Endothelial cell of umbilical vein (primary cell): ENCODE measurements around the gene ZNRF1. TPM values are rescaled to one million over a fixed set of nuclear protein-coding genes. Genes with fewer than 3 reads are reported as not detected.

Experiments
- BruUV-seq: library from RNA; stranded (reverse); fragments of 400-500 nt; replicated peaks from 2 replicates; lab custom pipeline; 2021; lab: Mats Ljungman, UMichigan
- CTCF ChIA-PET: fragments of 300-600, 350-600 bp; sonication (Branson Sonifier 250); formaldehyde crosslinking; loops from one replicate; lab custom pipeline; 2021; ENCODE audit warnings: antibody characterized with exemption, inconsistent platforms; lab: Charles Lee
- POLR2A ChIA-PET: fragments of 300-600, 350-600 bp; sonication (Branson Sonifier 250); formaldehyde crosslinking; loops from one replicate; lab custom pipeline; 2021; ENCODE audit warnings: antibody characterized with exemption, inconsistent platforms; lab: Charles Lee
- DNase-seq: peaks from one replicate; pipeline ENCODE4 v3.0.0-alpha.2; 2011; ENCODE audit warnings: low read depth, low spot score
- FAIRE-seq: peaks from 2 replicates; lab custom pipeline; 2011; peaks lifted over from hg19 to GRCh38; lab: Jason Lieb, UNC
- H2AFZ ChIP-seq: 2 replicates; pipeline ENCODE4 v1.6.0; 2012; ENCODE audit warnings: low read depth, low read length, control low read depth, inconsistent platforms
- H3K27ac ChIP-seq: 2 replicates; pipeline ENCODE4 v1.5.1; 2011; ENCODE audit warnings: low read depth, mild to moderate bottlenecking, control low read depth, low read length, moderate library complexity; ENCODE audit not compliant: insufficient read depth
- H3K27me3 ChIP-seq, 2 experiments: 2 replicates each; pipeline versions ENCODE4 v1.6.0 to v1.6.1; 2011; ENCODE audit warnings: low read length in 2 of 2, mixed read lengths in 1 of 2; ENCODE audit not compliant: control insufficient read depth in 2 of 2, insufficient read depth in 2 of 2
- H3K36me3 ChIP-seq, 2 experiments: 2 replicates in 1 of 2; 3 replicates in 1 of 2; pipeline ENCODE4 v1.5.1; 2011; ENCODE audit warnings: low read length in 2 of 2, mild to moderate bottlenecking in 1 of 2, moderate library complexity in 1 of 2; ENCODE audit not compliant: control insufficient read depth in 2 of 2, insufficient read depth in 2 of 2; ENCODE audit errors: extremely low read depth in 1 of 2
- H3K4me1 ChIP-seq: 3 replicates; pipeline ENCODE4 v1.5.1; 2011; ENCODE audit warnings: mild to moderate bottlenecking, low read length; ENCODE audit not compliant: control insufficient read depth, insufficient read depth; ENCODE audit errors: extremely low read depth
- H3K4me2 ChIP-seq: 2 replicates; pipeline ENCODE4 v1.6.1; 2011; ENCODE audit warnings: low read length, control low read depth, mixed read lengths; ENCODE audit not compliant: insufficient read depth
- H3K4me3 ChIP-seq, 3 experiments: fragments of 200-600 bp in 1 of 3; sonication (generic), shearing (Covaris generic) in 1 of 3; replicated peaks in 1 of 3; 2 replicates each; pipeline ENCODE4 v1.5.1; 2011 to 2016; ENCODE audit warnings: control low read depth in 3 of 3, low read length in 3 of 3, mild to moderate bottlenecking in 2 of 3, inconsistent platforms in 1 of 3, low read depth in 1 of 3, moderate library complexity in 1 of 3; ENCODE audit not compliant: insufficient read depth in 1 of 3
- H3K79me2 ChIP-seq: 2 replicates; pipeline ENCODE4 v1.6.0; 2012; ENCODE audit warnings: low read length, inconsistent platforms; ENCODE audit not compliant: control insufficient read depth, insufficient read depth
- H3K9ac ChIP-seq: replicated peaks from 2 replicates; pipeline ENCODE3; 2011; ENCODE audit warnings: low read length, control low read depth; ENCODE audit not compliant: insufficient read depth; ENCODE audit errors: extremely low read depth
- H3K9me1 ChIP-seq: replicated peaks from 3 replicates; pipeline ENCODE4 v1.6.0; 2011; ENCODE audit warnings: mild to moderate bottlenecking, low read length; ENCODE audit not compliant: control insufficient read depth, insufficient read depth; ENCODE audit errors: extremely low read depth
- H3K9me3 ChIP-seq: replicated peaks from 2 replicates; pipeline ENCODE4 v1.5.1; 2012; ENCODE audit warnings: low read length, inconsistent platforms; ENCODE audit not compliant: control insufficient read depth, insufficient read depth
- H4K20me1 ChIP-seq: replicated peaks from 2 replicates; pipeline ENCODE3; 2011; ENCODE audit warnings: mild to moderate bottlenecking, low read length; ENCODE audit not compliant: control insufficient read depth, insufficient read depth; ENCODE audit errors: extremely low read depth
- CTCF ChIP-seq, 2 donors: IDR thresholded peaks; 1 replicate in 1 of 2; 2 replicates in 1 of 2; pipeline ENCODE4 v1.5.1; 2011; ENCODE audit warnings: low read length in 2 of 2, mild to moderate bottlenecking in 2 of 2, moderate library complexity in 2 of 2, control low read depth in 1 of 2, inconsistent platforms in 1 of 2, low read depth in 1 of 2; ENCODE audit not compliant: insufficient read depth in 1 of 2; ENCODE audit errors: extremely low read depth in 1 of 2
- EZH2 ChIP-seq: IDR thresholded peaks from 2 replicates; pipeline ENCODE4 v1.6.1; 2012; ENCODE audit warnings: borderline replicate concordance, low read depth, mild to moderate bottlenecking, moderate library complexity, low read length, inconsistent platforms; ENCODE audit not compliant: severe bottlenecking
- FOS ChIP-seq: IDR thresholded peaks from 2 replicates; pipeline ENCODE4 v1.6.1; 2011; ENCODE audit warnings: mild to moderate bottlenecking, low read length, moderate library complexity, borderline replicate concordance; ENCODE audit not compliant: insufficient read depth
- GATA2 ChIP-seq: IDR thresholded peaks from 2 replicates; pipeline ENCODE4 v1.7.0; 2011; ENCODE audit warnings: low read depth, mild to moderate bottlenecking, moderate library complexity, mixed read lengths, low read length; ENCODE audit not compliant: insufficient read length, insufficient read depth
- JUN ChIP-seq: IDR thresholded peaks from 2 replicates; pipeline ENCODE4 v1.6.1; 2011; ENCODE audit warnings: borderline replicate concordance, low read depth; ENCODE audit not compliant: insufficient read length, insufficient read depth
- MAX ChIP-seq: IDR thresholded peaks from 2 replicates; pipeline ENCODE4 v1.6.1; 2011; ENCODE audit not compliant: insufficient read depth, insufficient read length
- MYC ChIP-seq: IDR thresholded peaks from one replicate; pipeline ENCODE4 v1.6.1; 2011; ENCODE audit warnings: mild to moderate bottlenecking, low read depth, low read length
- POLR2A ChIP-seq: IDR thresholded peaks from 2 replicates; pipeline ENCODE4 v1.6.1; 2012; ENCODE audit warnings: low read depth, mild to moderate bottlenecking, control low read depth, low read length
- POLR2AphosphoS5 ChIP-seq: IDR thresholded peaks from 2 replicates; pipeline ENCODE4 v1.6.1; 2012; ENCODE audit warnings: low read depth, mild to moderate bottlenecking, control low read depth, low read length, moderate library complexity; ENCODE audit not compliant: insufficient read depth
- dilution Hi-C: fragments of 300-500 bp; cut with MboI; formaldehyde crosslinking; loops from one replicate; pipeline ENCODE4 v1.15.0; 2019; ENCODE audit warnings: low sequenced_read_pairs; ENCODE audit not compliant: extremely low pct_ligation_motif_present
- intact Hi-C: fragments of 100-400 bp; cut with micrococcal nuclease; formaldehyde crosslinking; loops from one replicate; pipeline ENCODE4 v1.10.0; 2022
- polyA plus RNA-seq, 4 experiments: library from polyadenylated mRNA; depleted of rRNA in 3 of 4; stranded (reverse) in 3 of 4; unstranded in 1 of 4; fragments of >200 nt; gene quantifications; 2 replicates each; pipeline versions ENCODE4 v1.2.1 to v1.2.3, GENCODE V29; 2011 to 2012; ENCODE audit warnings: missing spikeins in 1 of 4
- total RNA-seq: library from RNA; stranded (reverse); gene quantifications from 2 replicates; pipeline ENCODE4 v1.2.3, GENCODE V29; 2021

ZNRF1 gene
- total and polyA plus RNA-seq, 2 donors (not counting 3 experiments of a cell fraction or from before 2014, with no cell fraction given) = 23.7 to 34.9 TPM

- intact Hi-C loops = no loop called here
- dilution Hi-C loops = no loop called here
- Histone ChIP-seq H3K9ac (no peak overlapping the region), H3K27me3 (no peaks in the 10 kb centered on the region), H3K9me3 (no peaks in the 10 kb centered on the region), H3K4me1 (peaks cover 26% of the 10 kb centered on the region), H2AFZ (no peak overlapping the region), H4K20me1 (no peaks in the 10 kb centered on the region), H3K9me1 (no peaks in the 10 kb centered on the region), H3K4me2 (no peak overlapping the region), H3K36me3 (no peaks in the 10 kb centered on the region), H3K27ac (no peak overlapping the region), H3K79me2 (peaks cover 9% of the 10 kb centered on the region), H3K4me3 (no peak overlapping the region)
- CTCF ChIA-PET = interaction anchor here (1.0 to 3.6 kb wide), 7 partner anchors 10 to 90 kb away, joined by 3 to 28 read pairs (median 4); partner anchors contain the start of gene ZNRF1
- TF ChIP-seq MAX = no peak
- no peak for TF ChIP-seq FOS
- no peak for TF ChIP-seq JUN
- TF ChIP-seq MYC = no peak
- TF ChIP-seq POLR2AphosphoS5 = no peak
- no peak for TF ChIP-seq POLR2A
- no peak for TF ChIP-seq GATA2
- TF ChIP-seq EZH2 = no peak
- TF ChIP-seq CTCF (IDR thresholded peaks at IDR 0.05; ENCODE audit: extremely low read depth in 1 of 2, insufficient read depth in 1 of 2, low read depth in 1 of 2, low read length in 2 of 2) = no peak
- POLR2A ChIA-PET = no interaction called here
- BruUV-seq = no TSS peak
- FAIRE-seq (peak; percentile 24), DNase-seq (peak; percentile 79)
These were observed 89.4 kb downstream of the ZNRF1 start for GRCh38 chr16:75088216-75088615.
